Measurements from ENCODE around the gene RPTOR.
"Not testable (repeated sequence)": the region's sequence is repeated elsewhere in the genome, so short reads cannot be mapped to it uniquely, and the experiment has no call there.

- not testable (repeated sequence) for TF ChIP-seq NFIC (IDR thresholded peaks at IDR 0.05; ENCODE audit: borderline replicate concordance); GABPA (IDR thresholded peaks at IDR 0.05; ENCODE audit: low read depth); POLR2AphosphoS5 (IDR thresholded peaks at IDR 0.05; ENCODE audit: low read depth, low read length); CTCF (IDR thresholded peaks at IDR 0.05); TAF1 (IDR thresholded peaks at IDR 0.05; ENCODE audit: borderline replicate concordance, low read depth, low read length); PBX3 (IDR thresholded peaks at IDR 0.05); NRF1 (IDR thresholded peaks at IDR 0.05; ENCODE audit: low read depth, low read length); MEF2A (IDR thresholded peaks at IDR 0.05; ENCODE audit: borderline replicate concordance, low read depth); ZBTB33 (IDR thresholded peaks at IDR 0.05; ENCODE audit: borderline replicate concordance, low read depth); IRF3 (IDR thresholded peaks at IDR 0.05; ENCODE audit: low read depth, low read length)
These were observed 200.1 kb downstream of the RPTOR start for GRCh38 chr17:80744725-80745124.
